GM18499 (cell line): Measurements from ENCODE around the gene IGFBPL1.

Experiments
- ATAC-seq: cut with Tn5 transposase; IDR thresholded peaks from one replicate; pipeline ENCODE4 v1.9.1; 2021; ENCODE audit warnings: moderate number of reproducible peaks; ENCODE audit not compliant: insufficient read depth, unreplicated experiment

Gene IGFBPL1

GRCh38 chr9:38359297-38359653 lies 65.0 kb downstream of the IGFBPL1 start:
- no peak for ATAC-seq

- no peak for ATAC-seq
Observed at GRCh38 chr9:38358390-38359296, 65.6 kb downstream of the IGFBPL1 start.

GRCh38 chr9:38357350-38358114 lies 66.7 kb downstream of the IGFBPL1 start:
- ATAC-seq: no peak

GRCh38 chr9:38356851-38357250 lies 67.4 kb downstream of the IGFBPL1 start:
- ATAC-seq: no peak
